Caco-2 (cell line): ENCODE measurements around the gene CEACAM20. TPM values are rescaled to one million over a fixed set of nuclear protein-coding genes. Genes with fewer than 3 reads are reported as not detected.

Experiments
- BruUV-seq: library from RNA; stranded (reverse); fragments of 400-500 nt; replicated peaks from 2 replicates; lab custom pipeline; 2021; lab: Mats Ljungman, UMichigan
- CTCF ChIA-PET: fragments of 300-600 bp; sonication (Branson Sonifier 250); formaldehyde crosslinking; loops from one replicate; lab custom pipeline; 2022; ENCODE audit warnings: antibody characterized with exemption; lab: Charles Lee
- POLR2A ChIA-PET: fragments of 300-600 bp; sonication (Branson Sonifier 250); formaldehyde crosslinking; loops from one replicate; lab custom pipeline; 2022; ENCODE audit warnings: antibody characterized with exemption; lab: Charles Lee
- DNase-seq, 2 experiments: peaks; one replicate each; pipeline versions ENCODE4 v3.0.0 to v3.0.0-alpha.2; 2020 to 2022
- H3K27me3 ChIP-seq: replicated peaks from 2 replicates; pipeline ENCODE4 v1.6.0; 2011; ENCODE audit warnings: low read length; ENCODE audit not compliant: control insufficient read depth, insufficient read depth
- H3K36me3 ChIP-seq: 2 replicates; pipeline ENCODE4 v1.5.1; 2011; ENCODE audit warnings: low read length; ENCODE audit not compliant: control insufficient read depth, insufficient read depth
- H3K4me1 ChIP-seq: fragments of 250-450 bp; sonication (Bioruptor Pico); 2 replicates; pipeline ENCODE4 v1.5.1; 2020; ENCODE audit warnings: mild to moderate bottlenecking
- H3K4me3 ChIP-seq: 2 replicates; pipeline ENCODE4 v1.5.1; 2011; ENCODE audit warnings: low read depth, mild to moderate bottlenecking, control low read depth, low read length
- H3K9me3 ChIP-seq: fragments of 250-450 bp; sonication (Bioruptor Pico); 2 replicates; pipeline ENCODE4 v1.5.1; 2020; ENCODE audit warnings: mild to moderate bottlenecking, moderate library complexity
- H3K27ac Mint-ChIP-seq: one replicate; pipeline ENCODE4 v1.8.0; 2022; ENCODE audit warnings: mixed read lengths; ENCODE audit not compliant: unreplicated experiment
- H3K27me3 Mint-ChIP-seq: one replicate; pipeline ENCODE4 v1.8.0; 2022; ENCODE audit warnings: mixed read lengths; ENCODE audit not compliant: insufficient read depth, unreplicated experiment
- H3K36me3 Mint-ChIP-seq: one replicate; pipeline ENCODE4 v1.8.0; 2022; ENCODE audit warnings: mild to moderate bottlenecking, mixed read lengths; ENCODE audit not compliant: insufficient read depth, unreplicated experiment
- H3K4me1 Mint-ChIP-seq: one replicate; pipeline ENCODE4 v1.8.0; 2022; ENCODE audit warnings: low read depth, mixed read lengths; ENCODE audit not compliant: unreplicated experiment
- H3K4me3 Mint-ChIP-seq: one replicate; pipeline ENCODE4 v1.8.0; 2022; ENCODE audit warnings: mild to moderate bottlenecking, moderate library complexity, mixed read lengths; ENCODE audit not compliant: unreplicated experiment
- H3K9me3 Mint-ChIP-seq: one replicate; pipeline ENCODE4 v1.8.0; 2022; ENCODE audit warnings: mixed read lengths; ENCODE audit not compliant: unreplicated experiment
- CTCF ChIP-seq, 2 experiments: fragments of 200-600 bp in 1 of 2; IDR thresholded peaks; 1 replicate in 1 of 2; 2 replicates in 1 of 2; pipeline versions ENCODE4 v1.5.1 to v1.8.0; 2011 to 2022; ENCODE audit warnings: antibody characterized with exemption in 1 of 2, control low read depth in 1 of 2, inconsistent platforms in 1 of 2, low read depth in 1 of 2, low read length in 1 of 2, mild to moderate bottlenecking in 1 of 2, moderate library complexity in 1 of 2; ENCODE audit not compliant: insufficient read depth in 1 of 2, severe bottlenecking in 1 of 2, unreplicated experiment in 1 of 2
- intact Hi-C: fragments of 100-400 bp; cut with micrococcal nuclease; formaldehyde crosslinking; loops from one replicate; pipeline ENCODE4 v1.10.0; 2022; ENCODE audit not compliant: unreplicated experiment
- total RNA-seq: library from RNA; stranded (reverse); gene quantifications from 2 replicates; pipeline ENCODE4 v1.2.3, GENCODE V29; 2022

CEACAM20 gene
- total RNA-seq, 1 experiment from 2014 or later = not detected

- H3K27ac Mint-ChIP-seq = no peak overlapping the region
- no peak overlapping the region for H3K4me3 ChIP-seq
- no peaks in the 10 kb centered on the region; the same call in 1 of the 2 replicates for H3K27me3 ChIP-seq
- ChIA-PET POLR2A (no interaction called here), CTCF (no interaction called here)
- no peaks in the 10 kb centered on the region for H3K36me3 ChIP-seq
- H3K4me1 ChIP-seq = no peaks in the 10 kb centered on the region
- no peaks in the 10 kb centered on the region for H3K36me3 Mint-ChIP-seq
- H3K27me3 Mint-ChIP-seq = peaks cover 25% of the 10 kb centered on the region
- DNase-seq = no peak
- no TSS peak for BruUV-seq
- no peak for TF ChIP-seq CTCF (IDR thresholded peaks at IDR 0.05; ENCODE audit: insufficient read depth in 1 of 2, low read depth in 1 of 2, low read length in 1 of 2, severe bottlenecking in 1 of 2, unreplicated experiment in 1 of 2)
- H3K9me3 ChIP-seq = no peaks in the 10 kb centered on the region
- peaks cover 19% of the 10 kb centered on the region for H3K9me3 Mint-ChIP-seq
- H3K4me3 Mint-ChIP-seq = no peak overlapping the region
- no peaks in the 10 kb centered on the region for H3K4me1 Mint-ChIP-seq
- intact Hi-C loops = no loop called here
Measured at GRCh38 chr19:44509478-44509877, 20.0 kb downstream of the CEACAM20 start.

- intact Hi-C loops = loop anchor here (1.0 to 2.0 kb wide), 5 partner anchors 65 to 387 kb away; partner anchors contain the start of genes ZNF112, ZNF225 and ZNF227
- ChIA-PET CTCF (interaction anchor here (0.6 to 1.3 kb wide), 6 partner anchors 26 to 832 kb away, joined by 3 to 5 read pairs (median 3); no protein-coding TSS in a partner anchor), POLR2A (interaction anchor here (0.5 to 1.4 kb wide), 6 partner anchors 10 to 673 kb away, joined by 3 to 9 read pairs (median 3); partner anchors contain the start of genes PVR, ZNF226 and ZNF283)
- peak; percentile 38 to 83 for TF ChIP-seq CTCF (IDR thresholded peaks at IDR 0.05; ENCODE audit: insufficient read depth in 1 of 2, low read depth in 1 of 2, low read length in 1 of 2, severe bottlenecking in 1 of 2, unreplicated experiment in 1 of 2)
- peaks cover 25% of the 10 kb centered on the region for H3K4me1 Mint-ChIP-seq
- peak; percentile 98 to 99 for DNase-seq
- peaks cover 2% of the 10 kb centered on the region; the same call in 1 of the 2 replicates for H3K9me3 ChIP-seq
- H3K9me3 Mint-ChIP-seq = peaks cover 48% of the 10 kb centered on the region
- BruUV-seq = no TSS peak
- peaks cover 8% of the 10 kb centered on the region; the same call in 1 of the 2 replicates for H3K4me1 ChIP-seq
- peaks cover 53% of the 10 kb centered on the region for H3K36me3 Mint-ChIP-seq
- H3K36me3 ChIP-seq = peaks cover 10% of the 10 kb centered on the region
- peak within 1 kb of the TSS; percentile 98 for H3K4me3 Mint-ChIP-seq
- peaks cover 3% of the 10 kb centered on the region for H3K27me3 Mint-ChIP-seq
- peak within 1 kb of the TSS; percentile 99 for H3K4me3 ChIP-seq
- H3K27me3 ChIP-seq = no peaks in the 10 kb centered on the region
- peak within 1 kb of the TSS; percentile 92 for H3K27ac Mint-ChIP-seq
Measured at GRCh38 chr19:44499962-44500949, 29.2 kb downstream of the CEACAM20 start, which contains the start of gene ZNF180. Gene ZNF180 (minus strand): TSS chr19:44500522. CDS start chr19:44497334, 3,188 bp downstream.

GRCh38 chr19:44499559-44499958, 29.9 kb downstream of the CEACAM20 start:
- H3K9me3 ChIP-seq = peaks cover 2% of the 10 kb centered on the region; the same call in 1 of the 2 replicates
- intact Hi-C loops = loop anchor here (1.0 kb wide), 1 partner anchor 64 kb away; no protein-coding TSS in a partner anchor
- DNase-seq = no peak
- peaks cover 55% of the 10 kb centered on the region for H3K9me3 Mint-ChIP-seq
- peaks cover 8% of the 10 kb centered on the region; the same call in 1 of the 2 replicates for H3K4me1 ChIP-seq
- H3K4me1 Mint-ChIP-seq = peaks cover 25% of the 10 kb centered on the region
- H3K36me3 ChIP-seq = peaks cover 12% of the 10 kb centered on the region
- peaks cover 60% of the 10 kb centered on the region for H3K36me3 Mint-ChIP-seq
- CTCF ChIA-PET = interaction anchor here (0.6 to 1.3 kb wide), 4 partner anchors 27 to 831 kb away, joined by 3 to 5 read pairs (median 4); no protein-coding TSS in a partner anchor
- no peak for TF ChIP-seq CTCF (IDR thresholded peaks at IDR 0.05; ENCODE audit: insufficient read depth in 1 of 2, low read depth in 1 of 2, low read length in 1 of 2, severe bottlenecking in 1 of 2, unreplicated experiment in 1 of 2)
- H3K27me3 ChIP-seq = no peaks in the 10 kb centered on the region
- BruUV-seq = TSS peak; percentile 70
- H3K4me3 Mint-ChIP-seq = peak overlapping the region; percentile 98
- POLR2A ChIA-PET = interaction anchor here (0.5 to 1.4 kb wide), 3 partner anchors 96 to 672 kb away, joined by 3 to 9 read pairs (median 7); partner anchors contain the start of genes ZNF226 and ZNF283
- H3K4me3 ChIP-seq = peak overlapping the region; percentile 99
- H3K27ac Mint-ChIP-seq = peak overlapping the region; percentile 92
- H3K27me3 Mint-ChIP-seq = peaks cover 2% of the 10 kb centered on the region
